ENCODE results near the gene PNPLA1.

DNA sequence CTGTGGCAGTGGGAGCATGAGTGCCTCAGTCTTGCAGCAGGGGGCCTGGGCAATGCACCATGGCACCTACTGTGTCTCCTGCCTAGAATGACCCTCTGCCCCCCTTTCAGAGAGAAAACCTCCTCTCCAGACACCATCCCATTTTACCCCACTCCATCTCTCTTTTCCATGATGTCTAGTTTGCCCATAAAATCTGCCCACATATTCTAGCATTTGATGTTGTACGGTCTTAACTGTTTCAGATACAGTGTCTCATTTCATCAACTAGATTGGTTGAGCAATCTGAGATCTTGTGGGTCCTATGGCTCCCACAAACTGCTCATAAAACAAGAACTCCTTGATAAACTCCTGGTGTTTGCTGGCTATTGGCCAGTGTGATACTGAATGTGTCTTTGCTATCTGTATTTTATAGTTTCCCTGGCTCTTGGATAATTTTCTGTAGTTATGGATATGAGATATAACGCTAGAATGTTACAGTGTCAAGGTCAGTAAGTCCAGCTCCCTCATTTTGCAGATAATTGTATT, 8.1 kb downstream of the PNPLA1 start:
- TF ChIP-seq, protein P1, sequence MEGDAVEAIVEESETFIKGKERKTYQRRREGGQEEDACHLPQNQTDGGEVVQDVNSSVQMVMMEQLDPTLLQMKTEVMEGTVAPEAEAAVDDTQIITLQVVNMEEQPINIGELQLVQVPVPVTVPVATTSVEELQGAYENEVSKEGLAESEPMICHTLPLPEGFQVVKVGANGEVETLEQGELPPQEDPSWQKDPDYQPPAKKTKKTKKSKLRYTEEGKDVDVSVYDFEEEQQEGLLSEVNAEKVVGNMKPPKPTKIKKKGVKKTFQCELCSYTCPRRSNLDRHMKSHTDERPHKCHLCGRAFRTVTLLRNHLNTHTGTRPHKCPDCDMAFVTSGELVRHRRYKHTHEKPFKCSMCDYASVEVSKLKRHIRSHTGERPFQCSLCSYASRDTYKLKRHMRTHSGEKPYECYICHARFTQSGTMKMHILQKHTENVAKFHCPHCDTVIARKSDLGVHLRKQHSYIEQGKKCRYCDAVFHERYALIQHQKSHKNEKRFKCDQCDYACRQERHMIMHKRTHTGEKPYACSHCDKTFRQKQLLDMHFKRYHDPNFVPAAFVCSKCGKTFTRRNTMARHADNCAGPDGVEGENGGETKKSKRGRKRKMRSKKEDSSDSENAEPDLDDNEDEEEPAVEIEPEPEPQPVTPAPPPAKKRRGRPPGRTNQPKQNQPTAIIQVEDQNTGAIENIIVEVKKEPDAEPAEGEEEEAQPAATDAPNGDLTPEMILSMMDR (conservative IDR thresholded peaks at IDR 0.05 in 1 of 2, IDR thresholded peaks at IDR 0.05 in 1 of 2; ENCODE audit: low read depth in 1 of 2, low read length in 2 of 2) = no peak
- no peak for TF ChIP-seq EZH2 (IDR thresholded peaks at IDR 0.05; ENCODE audit: low read length, missing control alignments)

Measured in fibroblast of lung (primary cell).